ENCODE measurements around the gene ADM.
A peak's percentile ranks its signal among the peaks of the same experiment; 100 is the strongest.

The ADM gene

DNA sequence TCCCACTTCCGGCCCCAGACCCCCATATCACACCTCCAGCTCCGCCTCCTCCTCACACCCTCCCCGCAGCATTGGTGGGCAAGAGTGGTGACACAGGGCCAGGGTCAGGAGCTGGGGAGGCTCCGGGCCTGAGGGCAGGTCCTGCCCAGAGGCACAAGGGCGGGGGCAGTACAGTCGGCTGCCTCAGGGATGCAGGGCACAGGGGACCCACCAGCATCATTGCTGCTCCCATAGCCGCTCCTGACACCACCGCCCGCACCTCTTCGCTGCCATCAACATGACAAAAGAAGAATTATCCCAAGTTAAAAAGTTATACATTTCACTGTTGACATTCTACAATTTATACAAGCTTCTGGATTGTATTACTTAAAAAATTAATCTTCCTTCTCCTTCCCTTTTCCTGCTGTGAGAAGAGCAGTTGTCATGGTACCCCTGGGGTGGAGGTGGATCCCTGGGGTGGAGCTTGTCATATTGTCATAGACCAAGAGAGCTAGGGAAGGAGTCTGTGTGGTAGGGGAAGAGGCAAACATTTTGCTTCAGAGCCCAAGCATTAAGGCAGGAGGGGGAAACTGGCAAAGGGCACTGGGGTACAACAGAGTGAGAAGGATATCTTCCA lies 15.0 kb upstream of the ADM start:
- no peak for DNase-seq (ENCODE audit: low spot score)

- no peak for DNase-seq (ENCODE audit: low spot score)
These were observed 12.9 kb upstream of the ADM start for GRCh38 chr11:10291801-10292638.

DNA sequence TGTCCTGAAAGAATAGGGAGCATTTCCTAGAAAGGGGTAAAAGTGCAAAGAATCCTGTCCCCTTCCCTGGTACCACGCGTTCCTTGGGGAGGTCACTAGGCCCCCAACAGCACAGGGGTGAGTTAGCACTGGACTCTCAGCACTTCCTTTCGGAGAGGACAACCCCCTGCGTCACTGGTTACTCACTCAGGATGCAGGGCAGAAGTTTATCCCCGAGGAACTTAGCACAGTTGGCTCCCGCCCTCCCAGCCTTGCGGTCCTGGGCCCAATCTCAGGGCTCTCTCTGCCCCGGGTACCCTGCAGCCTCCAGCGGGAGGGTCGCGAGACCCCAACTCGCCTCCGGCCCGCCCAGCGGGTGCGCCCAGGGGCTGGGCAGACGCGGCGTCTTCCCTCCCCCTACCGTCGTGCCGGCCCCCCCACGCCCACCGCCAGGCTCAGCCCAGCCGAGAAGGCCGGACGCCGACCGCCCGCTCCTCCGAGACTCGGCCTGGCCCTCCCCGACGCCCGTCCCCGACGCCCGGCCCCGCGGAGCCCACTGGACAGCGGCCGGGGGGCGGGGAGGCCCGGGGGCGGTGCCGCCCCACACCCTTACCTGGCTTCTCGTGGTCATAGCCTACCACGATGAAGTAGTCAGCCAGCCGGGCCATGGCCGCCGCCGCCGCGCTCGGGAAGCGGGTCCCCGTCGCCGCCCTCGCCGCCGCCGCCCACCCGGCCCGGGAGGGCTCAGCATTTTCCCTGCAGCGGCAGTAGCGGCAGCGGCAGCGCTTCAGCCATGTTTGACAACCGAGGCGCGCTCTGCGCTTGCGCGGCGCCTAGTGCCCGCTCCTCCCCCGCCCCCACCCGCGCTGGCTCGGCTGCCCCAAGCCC lies 11.2 kb upstream of the ADM start, which contains the start of gene SBF2:
Gene SBF2 (minus strand): TSS at position 797 of the 867 bp plus-strand sequence. CDS start 150 bp downstream, at position 647.
- peak; percentile 83 for DNase-seq (ENCODE audit: low spot score)

GRCh38 chr11:10294290-10294953 lies 10.5 kb upstream of the ADM start:
- DNase-seq (ENCODE audit: low spot score): peak; percentile 63

DNA sequence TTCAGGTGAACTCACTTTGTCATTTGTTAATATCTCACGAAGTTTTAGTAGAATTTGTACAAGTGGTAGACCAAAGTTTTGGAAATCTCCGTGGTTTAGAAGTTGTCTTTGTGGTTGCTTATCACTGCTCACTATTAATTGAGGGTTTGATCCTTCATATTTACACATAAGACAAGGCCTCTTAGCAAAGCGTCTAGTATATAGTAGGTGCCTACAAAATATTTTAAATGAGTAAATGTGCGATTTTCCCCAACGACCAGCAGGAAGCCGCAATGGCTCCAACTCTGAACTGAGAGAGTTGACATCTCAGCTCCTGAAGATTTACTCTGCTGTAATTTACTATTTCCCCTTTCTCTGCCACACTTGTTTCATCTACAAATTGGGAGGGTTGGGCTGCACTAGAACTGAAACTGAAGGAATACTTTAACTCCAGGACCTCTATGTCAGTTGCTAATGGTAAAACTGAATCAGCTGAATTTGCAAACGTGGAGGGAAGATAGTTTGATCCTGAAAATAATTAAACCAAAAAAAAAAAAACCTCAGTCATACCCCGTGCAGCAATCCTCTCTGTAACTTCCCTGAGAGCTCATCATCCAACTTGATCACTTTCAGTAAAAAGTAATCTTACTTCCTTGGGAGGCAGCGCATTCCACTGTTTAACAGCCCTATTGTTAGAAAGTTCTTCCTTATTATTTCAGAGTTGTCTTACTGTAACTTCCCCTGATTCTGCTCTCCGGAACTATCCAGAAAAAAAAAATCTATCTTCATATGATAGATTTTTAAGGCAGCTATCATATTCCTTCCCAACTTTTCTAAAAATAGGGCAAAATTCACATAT lies 9.6 kb upstream of the ADM start:
- DNase-seq (ENCODE audit: low spot score): no peak

GRCh38 chr11:10298342-10298741 lies 6.5 kb upstream of the ADM start:
- peak; percentile 45 for DNase-seq (ENCODE audit: low spot score)

DNA sequence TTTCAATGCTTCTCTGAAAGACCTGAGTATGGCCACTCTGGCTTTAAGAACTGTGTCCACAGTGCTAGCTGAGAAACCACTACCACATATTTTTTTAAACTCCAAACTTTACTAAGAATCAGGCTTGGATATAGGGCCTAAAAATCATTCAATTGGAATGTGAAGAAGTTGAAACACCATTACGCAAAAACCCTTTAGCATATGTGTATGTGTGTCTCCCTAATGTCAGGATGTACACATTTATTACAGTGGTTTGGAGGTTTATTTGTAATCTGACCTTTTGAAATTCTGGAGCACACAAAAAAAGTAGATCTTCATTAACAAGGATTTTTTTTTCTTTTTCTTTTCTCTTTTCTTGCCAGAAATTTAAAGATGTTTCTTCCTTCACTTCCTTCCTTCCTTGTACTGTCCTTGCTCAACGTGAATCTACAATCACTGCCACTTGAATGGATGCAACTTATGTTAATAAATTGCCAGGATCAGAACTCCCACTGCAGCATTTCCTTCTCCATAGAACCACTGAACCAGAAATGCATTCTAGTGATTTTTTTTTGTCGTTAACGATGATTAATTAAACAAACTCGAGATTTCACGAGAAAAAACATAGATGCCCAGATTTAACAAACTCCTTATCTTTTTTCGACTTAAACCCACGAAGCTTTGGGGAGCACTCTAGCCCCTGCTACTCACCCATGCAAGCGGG lies 3.1 kb upstream of the ADM start:
- DNase-seq (ENCODE audit: low spot score): no peak

GRCh38 chr11:10302359-10302743 lies 2.5 kb upstream of the ADM start:
- DNase-seq (ENCODE audit: low spot score): no peak

- peak; percentile 83 for DNase-seq (ENCODE audit: low spot score)
These were observed 1.9 kb upstream of the ADM start for GRCh38 chr11:10302744-10303557.

- DNase-seq (ENCODE audit: low spot score): peak; percentile 86
These were observed 1.1 kb upstream of the ADM start for GRCh38 chr11:10303558-10304363.

DNA sequence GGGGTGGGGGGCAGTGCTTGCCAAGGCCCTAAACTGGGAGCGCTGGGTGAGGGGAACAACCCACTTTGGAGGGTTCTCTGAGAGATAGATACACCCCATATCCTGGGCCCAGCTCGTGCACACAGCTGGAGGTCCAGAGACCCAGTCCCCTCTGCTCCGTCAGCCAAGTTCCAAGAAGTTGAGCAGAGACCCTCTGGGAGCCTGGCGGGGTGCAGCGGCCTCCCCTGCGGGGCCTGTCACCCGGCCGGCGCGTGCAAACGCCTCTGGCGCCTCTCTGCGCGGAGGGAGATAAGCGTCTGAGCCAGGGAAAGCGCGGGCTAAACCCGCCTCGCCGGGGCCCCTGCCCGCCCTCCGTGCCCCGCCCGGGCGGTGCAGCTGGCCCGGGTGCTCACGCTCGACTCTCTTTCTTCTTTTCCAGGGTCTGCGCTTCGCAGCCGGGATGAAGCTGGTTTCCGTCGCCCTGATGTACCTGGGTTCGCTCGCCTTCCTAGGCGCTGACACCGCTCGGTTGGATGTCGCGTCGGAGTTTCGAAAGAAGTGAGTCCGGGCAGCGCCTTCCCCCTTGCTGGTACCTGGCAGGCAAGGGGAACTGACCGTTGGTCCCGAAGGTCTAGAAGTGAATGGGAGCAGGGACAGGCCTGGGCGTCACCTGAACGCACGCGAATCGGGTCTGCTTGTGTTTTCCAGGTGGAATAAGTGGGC lies 540 bp downstream of the ADM start:
- DNase-seq (ENCODE audit: low spot score): no peak

DNA sequence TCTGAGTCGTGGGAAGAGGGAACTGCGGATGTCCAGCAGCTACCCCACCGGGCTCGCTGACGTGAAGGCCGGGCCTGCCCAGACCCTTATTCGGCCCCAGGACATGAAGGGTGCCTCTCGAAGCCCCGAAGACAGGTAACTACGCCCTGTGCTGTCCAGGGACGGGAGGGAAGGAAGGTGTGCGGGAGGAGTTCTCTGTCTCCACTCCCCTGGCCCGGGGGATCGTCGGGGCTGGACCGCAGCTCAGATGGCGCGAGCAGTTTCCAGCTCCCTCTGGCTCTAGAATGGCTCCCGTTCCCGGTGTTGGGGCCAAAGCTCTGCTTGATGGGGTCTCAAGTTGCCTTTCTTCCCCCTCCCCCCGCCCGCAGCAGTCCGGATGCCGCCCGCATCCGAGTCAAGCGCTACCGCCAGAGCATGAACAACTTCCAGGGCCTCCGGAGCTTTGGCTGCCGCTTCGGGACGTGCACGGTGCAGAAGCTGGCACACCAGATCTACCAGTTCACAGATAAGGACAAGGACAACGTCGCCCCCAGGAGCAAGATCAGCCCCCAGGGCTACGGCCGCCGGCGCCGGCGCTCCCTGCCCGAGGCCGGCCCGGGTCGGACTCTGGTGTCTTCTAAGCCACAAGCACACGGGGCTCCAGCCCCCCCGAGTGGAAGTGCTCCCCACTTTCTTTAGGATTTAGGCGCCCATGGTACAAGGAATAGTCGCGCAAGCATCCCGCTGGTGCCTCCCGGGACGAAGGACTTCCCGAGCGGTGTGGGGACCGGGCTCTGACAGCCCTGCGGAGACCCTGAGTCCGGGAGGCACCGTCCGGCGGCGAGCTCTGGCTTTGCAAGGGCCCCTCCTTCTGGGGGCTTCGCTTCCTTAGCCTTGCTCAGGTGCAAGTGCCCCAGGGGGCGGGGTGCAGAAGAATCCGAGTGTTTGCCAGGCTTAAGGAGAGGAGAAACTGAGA lies 1.4 kb downstream of the ADM start:
- DNase-seq (ENCODE audit: low spot score): no peak

GRCh38 chr11:10307022-10307399 lies 2.1 kb downstream of the ADM start:
- DNase-seq (ENCODE audit: low spot score): peak; percentile 43

- DNase-seq (ENCODE audit: low spot score): peak; percentile 87
These were observed 2.7 kb downstream of the ADM start for GRCh38 chr11:10307400-10308200.

- DNase-seq (ENCODE audit: low spot score): no peak
These were observed 3.5 kb downstream of the ADM start for GRCh38 chr11:10308201-10308954.
